GM21423 (cell line): Measurements from ENCODE around the gene CST11.
"Not testable (repeated sequence)": the region's sequence is repeated elsewhere in the genome, so short reads cannot be mapped to it uniquely, and the experiment has no call there.

Experiments used
- ATAC-seq: cut with Tn5 transposase; IDR thresholded peaks from one replicate; pipeline ENCODE4 v1.9.1; 2021; ENCODE audit warnings: mild to moderate bottlenecking, moderate library complexity; ENCODE audit not compliant: unreplicated experiment

Gene CST11

GRCh38 chr20:23452776-23453175 lies at the start of gene CST11:
Gene CST11 (minus strand): TSS chr20:23452876. CDS start chr20:23452811, 65 bp downstream.
- ATAC-seq = no peak

GRCh38 chr20:23501926-23502325 lies 49.2 kb upstream of the CST11 start:
- ATAC-seq = no peak

- no peak for ATAC-seq
These were observed 44.9 kb upstream of the CST11 start for GRCh38 chr20:23497536-23497935.

- ATAC-seq = no peak
These were observed 40.6 kb upstream of the CST11 start for GRCh38 chr20:23493172-23493772.

GRCh38 chr20:23492292-23492691 lies 39.6 kb upstream of the CST11 start:
- no peak for ATAC-seq

GRCh38 chr20:23490817-23491216 lies 38.1 kb upstream of the CST11 start, which contains the start of gene CST8:
Gene CST8 (plus strand): TSS chr20:23491117. CDS start chr20:23491668, 551 bp downstream.
- no peak for ATAC-seq

GRCh38 chr20:23488996-23489395 lies 36.3 kb upstream of the CST11 start:
- no peak for ATAC-seq

- ATAC-seq = no peak
These were observed 35.8 kb upstream of the CST11 start for GRCh38 chr20:23488470-23488869.

- ATAC-seq = no peak
These were observed 31.4 kb upstream of the CST11 start for GRCh38 chr20:23484081-23484480.

- no peak for ATAC-seq
These were observed 29.5 kb upstream of the CST11 start for GRCh38 chr20:23482138-23482537.

GRCh38 chr20:23479043-23479442 lies 26.4 kb upstream of the CST11 start:
- ATAC-seq = no peak

GRCh38 chr20:23477223-23477622 lies 24.5 kb upstream of the CST11 start:
- no peak for ATAC-seq

GRCh38 chr20:23476015-23476754 lies 23.5 kb upstream of the CST11 start:
- no peak for ATAC-seq

- no peak for ATAC-seq
These were observed 22.7 kb upstream of the CST11 start for GRCh38 chr20:23475395-23475794.

- ATAC-seq = not testable (repeated sequence)
These were observed 20.6 kb upstream of the CST11 start for GRCh38 chr20:23473293-23473692.

GRCh38 chr20:23472306-23472705 lies 19.6 kb upstream of the CST11 start:
- not testable (repeated sequence) for ATAC-seq

- not testable (repeated sequence) for ATAC-seq
These were observed 14.3 kb upstream of the CST11 start for GRCh38 chr20:23466961-23467360.

- ATAC-seq = no peak
These were observed 8.5 kb upstream of the CST11 start for GRCh38 chr20:23461180-23461579.

GRCh38 chr20:23459461-23460150 lies 6.9 kb upstream of the CST11 start:
- no peak for ATAC-seq

- ATAC-seq = no peak
These were observed 4.2 kb upstream of the CST11 start for GRCh38 chr20:23456873-23457272.

GRCh38 chr20:23456409-23456808 lies 3.7 kb upstream of the CST11 start:
- ATAC-seq = no peak

- no peak for ATAC-seq
These were observed 3.0 kb upstream of the CST11 start for GRCh38 chr20:23455639-23456038.
